Tibial nerve (tissue), 3 donors: Measurements from ENCODE around the gene BTAF1.

Source experiments
- POLR2A ChIP-seq, 2 donors: fragments of 450-650 bp; IDR thresholded peaks; one replicate each; pipeline ENCODE4 v1.6.1; 2017; ENCODE audit warnings: antibody characterized with exemption in 2 of 2, mild to moderate bottlenecking in 2 of 2, moderate library complexity in 2 of 2
- TF ChIP-seq, protein P1 (sequence below), 5 experiments: fragments of 200-600 bp in 3 of 5; fragments of 450-650 bp in 2 of 5; sonication (generic) in 3 of 5; IDR thresholded peaks; one replicate each; pipeline ENCODE4 v1.5.1; 2016 to 2019; ENCODE audit warnings: antibody characterized with exemption in 5 of 5, mild to moderate bottlenecking in 3 of 5, moderate library complexity in 2 of 5

- TF ChIP-seq POLR2A (IDR thresholded peaks at IDR 0.05) = no peak
- TF ChIP-seq, protein P1, sequence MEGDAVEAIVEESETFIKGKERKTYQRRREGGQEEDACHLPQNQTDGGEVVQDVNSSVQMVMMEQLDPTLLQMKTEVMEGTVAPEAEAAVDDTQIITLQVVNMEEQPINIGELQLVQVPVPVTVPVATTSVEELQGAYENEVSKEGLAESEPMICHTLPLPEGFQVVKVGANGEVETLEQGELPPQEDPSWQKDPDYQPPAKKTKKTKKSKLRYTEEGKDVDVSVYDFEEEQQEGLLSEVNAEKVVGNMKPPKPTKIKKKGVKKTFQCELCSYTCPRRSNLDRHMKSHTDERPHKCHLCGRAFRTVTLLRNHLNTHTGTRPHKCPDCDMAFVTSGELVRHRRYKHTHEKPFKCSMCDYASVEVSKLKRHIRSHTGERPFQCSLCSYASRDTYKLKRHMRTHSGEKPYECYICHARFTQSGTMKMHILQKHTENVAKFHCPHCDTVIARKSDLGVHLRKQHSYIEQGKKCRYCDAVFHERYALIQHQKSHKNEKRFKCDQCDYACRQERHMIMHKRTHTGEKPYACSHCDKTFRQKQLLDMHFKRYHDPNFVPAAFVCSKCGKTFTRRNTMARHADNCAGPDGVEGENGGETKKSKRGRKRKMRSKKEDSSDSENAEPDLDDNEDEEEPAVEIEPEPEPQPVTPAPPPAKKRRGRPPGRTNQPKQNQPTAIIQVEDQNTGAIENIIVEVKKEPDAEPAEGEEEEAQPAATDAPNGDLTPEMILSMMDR (IDR thresholded peaks at IDR 0.05) = no peak
Measured at GRCh38 chr10:91901784-91902677, 21.5 kb upstream of the BTAF1 start.
